GM06990 (cell line): Measurements from ENCODE around the gene ZNF536.

ENCODE experiments used
- DNase-seq: peaks from one replicate; pipeline ENCODE4 v3.0.0-alpha.2; 2011; ENCODE audit not compliant: insufficient read length; ENCODE audit errors: extremely low read depth
- H3K27me3 ChIP-seq: replicated peaks from 2 replicates; pipeline ENCODE4 v1.6.0; 2011; ENCODE audit warnings: low read length; ENCODE audit not compliant: control insufficient read depth, insufficient read depth
- H3K36me3 ChIP-seq: 2 replicates; pipeline ENCODE4 v1.5.1; 2011; ENCODE audit warnings: low read length; ENCODE audit not compliant: control insufficient read depth, insufficient read depth
- H3K4me3 ChIP-seq: replicated peaks from 2 replicates; pipeline ENCODE4 v1.5.1; 2011; ENCODE audit warnings: low read depth, mild to moderate bottlenecking, control low read depth, low read length
- CTCF ChIP-seq: IDR thresholded peaks from 2 replicates; pipeline ENCODE4 v1.5.1; 2011; ENCODE audit warnings: low read length, control low read depth, mild to moderate bottlenecking, inconsistent platforms; ENCODE audit not compliant: insufficient read depth, poor library complexity, severe bottlenecking

Gene ZNF536

GRCh38 chr19:30437869-30438268 is 65.7 kb downstream of the ZNF536 start:
- Histone ChIP-seq H3K4me3 (no peak overlapping the region), H3K36me3 (no peaks in the 10 kb centered on the region), H3K27me3 (no peaks in the 10 kb centered on the region)
- DNase-seq, result no peak
- peak; percentile 7 for TF ChIP-seq CTCF

GRCh38 chr19:30439310-30439709 is 67.1 kb downstream of the ZNF536 start:
- Histone ChIP-seq H3K4me3 (no peak overlapping the region), H3K27me3 (no peaks in the 10 kb centered on the region), H3K36me3 (no peaks in the 10 kb centered on the region)
- no peak for DNase-seq
- no peak for TF ChIP-seq CTCF

- H3K4me3 ChIP-seq, result no peak overlapping the region
- DNase-seq, result no peak
- H3K27me3 ChIP-seq, result no peaks in the 10 kb centered on the region
- TF ChIP-seq CTCF, result no peak
- H3K36me3 ChIP-seq, result no peaks in the 10 kb centered on the region
Measured at GRCh38 chr19:30441011-30441410, 68.8 kb downstream of the ZNF536 start.

GRCh38 chr19:30442674-30443073 is 70.5 kb downstream of the ZNF536 start:
- no peak for TF ChIP-seq CTCF
- Histone ChIP-seq H3K4me3 (no peak overlapping the region), H3K36me3 (no peaks in the 10 kb centered on the region), H3K27me3 (no peaks in the 10 kb centered on the region)
- DNase-seq, result no peak

- Histone ChIP-seq H3K27me3 (no peaks in the 10 kb centered on the region), H3K36me3 (no peaks in the 10 kb centered on the region), H3K4me3 (no peak overlapping the region)
- TF ChIP-seq CTCF, result no peak
- no peak for DNase-seq
Measured at GRCh38 chr19:30443531-30444252, 71.5 kb downstream of the ZNF536 start.

GRCh38 chr19:30444253-30444671 is 72.1 kb downstream of the ZNF536 start:
- no peak for TF ChIP-seq CTCF
- DNase-seq, result no peak
- Histone ChIP-seq H3K27me3 (no peaks in the 10 kb centered on the region), H3K4me3 (no peak overlapping the region), H3K36me3 (no peaks in the 10 kb centered on the region)
